ENCODE measurements around the gene TENM4.
"Not testable (repeated sequence)": the region's sequence is repeated elsewhere in the genome, so short reads cannot be mapped to it uniquely, and the experiment has no call there.

Gene TENM4

GRCh38 chr11:78921509-78921908 lies 519.3 kb downstream of the TENM4 start:
- DNase-seq, result no peak

GRCh38 chr11:78920329-78920728 lies 520.5 kb downstream of the TENM4 start:
- DNase-seq, result no peak

GRCh38 chr11:78916759-78917158 lies 524.1 kb downstream of the TENM4 start:
- no peak for DNase-seq

GRCh38 chr11:78914503-78914902 lies 526.3 kb downstream of the TENM4 start:
- no peak for DNase-seq

DNA sequence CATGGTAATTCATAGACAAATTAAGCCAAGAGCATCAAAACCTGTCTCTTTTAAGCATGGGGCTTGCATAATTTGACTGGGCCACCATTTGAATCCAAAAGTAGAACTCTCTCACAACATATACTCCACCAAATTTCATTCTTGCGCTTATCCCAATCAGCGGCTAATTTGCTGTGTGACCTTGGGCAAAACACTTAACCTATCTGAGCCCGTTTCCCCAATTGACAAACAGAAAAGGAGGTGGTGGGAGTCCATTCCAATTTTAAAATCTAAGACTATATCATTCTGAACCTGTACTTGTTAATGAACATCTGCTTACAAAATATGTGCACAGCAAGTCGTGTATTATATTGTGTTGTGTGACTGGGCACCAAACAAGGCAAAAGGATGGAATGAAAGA lies 528.1 kb downstream of the TENM4 start:
- no peak for DNase-seq

DNA sequence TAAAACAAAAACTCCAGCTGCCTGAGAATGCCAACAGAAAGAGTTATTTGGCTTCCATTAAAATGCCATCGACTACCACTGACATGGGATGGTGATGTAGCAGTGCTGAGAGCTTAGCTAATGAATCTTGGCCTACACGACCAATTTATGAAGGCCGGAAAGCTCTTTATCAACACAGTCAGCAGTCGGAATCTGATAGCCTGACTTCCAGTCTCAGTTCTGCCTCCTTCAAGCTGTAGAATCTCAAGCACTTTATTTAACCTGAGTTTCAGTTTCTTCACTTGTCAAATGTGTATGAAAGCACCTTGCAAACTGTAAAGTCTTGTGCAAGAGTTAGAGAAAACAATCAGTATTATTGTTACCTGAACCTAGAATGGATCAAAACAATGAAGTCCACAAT lies 530.5 kb downstream of the TENM4 start:
- no peak for DNase-seq

GRCh38 chr11:78909386-78909785 lies 531.4 kb downstream of the TENM4 start:
- no peak for DNase-seq

DNA sequence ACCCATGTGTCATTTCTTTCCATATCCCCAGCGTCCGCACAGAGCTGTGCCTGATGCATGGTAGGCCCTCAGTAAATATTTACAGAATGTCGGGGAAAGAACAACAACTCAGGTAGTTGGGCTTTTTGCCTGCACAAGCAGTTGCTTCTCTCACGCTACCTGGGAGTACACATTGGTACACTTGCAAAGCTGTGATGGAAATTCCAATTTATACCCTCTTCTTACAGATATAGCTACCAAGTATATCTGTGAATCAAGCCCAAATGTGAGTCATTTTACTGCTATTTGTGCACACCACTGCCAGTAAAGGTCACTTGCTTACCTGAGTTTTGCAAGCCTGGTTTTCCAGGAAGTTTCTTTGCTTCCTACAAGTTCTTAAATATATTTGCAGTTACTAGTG lies 533.2 kb downstream of the TENM4 start:
- no peak for DNase-seq

GRCh38 chr11:78906566-78906965 lies 534.3 kb downstream of the TENM4 start:
- no peak for DNase-seq

DNA sequence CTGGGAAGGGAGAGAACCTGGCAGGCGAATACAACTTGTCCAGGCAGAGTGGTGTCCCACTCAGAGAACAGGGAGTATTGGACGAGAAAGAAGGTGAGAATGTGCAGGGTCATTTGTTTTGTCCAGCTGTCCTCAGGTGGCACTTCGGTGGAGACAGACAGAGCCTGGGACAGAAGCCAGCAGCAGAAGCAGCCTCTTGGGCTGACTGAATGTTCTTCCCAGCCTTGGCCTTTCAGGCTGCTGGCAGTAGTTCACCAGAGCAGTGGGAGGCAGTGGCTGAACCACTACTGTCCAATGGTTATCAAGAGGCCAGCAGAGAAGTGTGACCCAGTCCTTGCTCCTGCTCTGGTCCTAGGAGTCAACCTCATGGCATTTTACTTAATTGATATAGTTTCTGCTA lies 535.1 kb downstream of the TENM4 start:
- no peak for DNase-seq

- no peak for DNase-seq
These were observed 537.9 kb downstream of the TENM4 start for GRCh38 chr11:78902771-78903507.

DNA sequence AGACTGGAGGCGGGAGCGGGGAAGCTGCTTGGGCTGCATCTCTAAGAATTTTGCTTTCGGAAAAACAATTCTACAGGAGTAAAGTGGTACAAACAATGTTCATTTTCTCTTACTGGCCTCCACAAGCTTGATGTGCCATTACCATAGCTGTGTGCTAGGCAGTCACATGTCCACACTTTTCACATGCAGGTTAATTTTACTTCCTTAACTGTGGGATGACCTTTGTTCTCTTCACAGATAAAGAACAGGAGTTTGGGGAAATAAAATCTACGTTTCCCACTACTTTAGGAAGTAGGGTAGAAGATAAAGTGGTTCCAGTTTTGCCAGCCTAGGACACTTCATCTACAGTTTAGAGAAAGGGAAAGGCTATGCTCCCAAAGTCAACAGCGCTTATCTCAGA lies 539.0 kb downstream of the TENM4 start:
- no peak for DNase-seq

DNA sequence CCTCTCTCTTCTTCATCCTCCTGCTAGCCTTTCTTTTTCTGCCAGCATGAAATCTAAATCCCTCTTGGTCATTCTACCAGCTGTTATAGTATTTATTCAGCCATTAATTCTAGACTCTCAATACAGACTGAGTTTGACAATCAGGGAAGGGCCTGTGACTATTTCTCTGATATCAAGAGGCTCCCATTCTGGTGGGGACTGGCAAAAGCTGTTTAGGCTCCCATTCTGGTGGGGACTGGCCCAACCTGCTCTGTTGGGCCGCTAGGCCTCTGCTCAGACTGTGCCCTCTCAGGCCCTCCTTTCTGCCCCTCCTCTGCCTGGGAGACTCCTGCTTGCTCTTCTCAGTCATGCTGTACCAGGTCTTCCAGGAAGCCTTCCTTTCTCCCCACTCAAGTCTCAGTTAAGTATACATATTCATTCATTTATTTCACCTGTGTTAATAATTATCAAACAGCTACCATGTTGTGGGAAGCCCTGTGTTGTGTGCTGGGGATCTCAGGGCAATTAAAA lies 542.5 kb downstream of the TENM4 start:
- DNase-seq, result no peak

- DNase-seq, result no peak
These were observed 546.8 kb downstream of the TENM4 start for GRCh38 chr11:78893996-78894395.

- no peak for DNase-seq
These were observed 551.1 kb downstream of the TENM4 start for GRCh38 chr11:78889698-78890097.

- DNase-seq, result no peak
These were observed 554.2 kb downstream of the TENM4 start for GRCh38 chr11:78886616-78887015.

GRCh38 chr11:78884761-78885160 lies 556.1 kb downstream of the TENM4 start:
- DNase-seq, result no peak

DNA sequence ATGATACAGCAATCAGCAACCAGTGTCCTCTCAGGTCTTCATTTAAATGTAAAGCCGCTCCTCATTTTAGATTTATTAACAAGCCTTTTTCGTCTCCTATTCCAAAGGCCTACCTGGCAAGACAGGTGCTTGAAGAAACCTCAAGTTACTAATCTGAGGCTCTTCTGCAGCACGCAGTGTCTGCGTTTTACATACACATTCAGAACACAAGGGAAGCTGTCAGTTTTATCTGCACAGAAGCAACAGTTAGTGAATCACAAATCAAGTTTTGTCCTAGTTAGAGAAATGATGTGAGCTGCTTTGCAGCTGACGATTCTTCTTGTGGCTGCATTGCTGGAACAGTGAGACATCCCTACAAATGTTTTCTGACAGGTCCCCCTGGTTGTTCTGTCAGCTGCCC lies 557.3 kb downstream of the TENM4 start:
- no peak for DNase-seq

- DNase-seq, result not testable (repeated sequence)
These were observed 561.5 kb downstream of the TENM4 start for GRCh38 chr11:78879094-78879980.

- DNase-seq, result no peak
These were observed 562.2 kb downstream of the TENM4 start for GRCh38 chr11:78878631-78879030.

GRCh38 chr11:78876676-78877075 lies 564.2 kb downstream of the TENM4 start:
- DNase-seq, result no peak

- DNase-seq, result no peak
These were observed 570.2 kb downstream of the TENM4 start for GRCh38 chr11:78870655-78871054.

- DNase-seq, result no peak
These were observed 571.5 kb downstream of the TENM4 start for GRCh38 chr11:78869293-78869692.

DNA sequence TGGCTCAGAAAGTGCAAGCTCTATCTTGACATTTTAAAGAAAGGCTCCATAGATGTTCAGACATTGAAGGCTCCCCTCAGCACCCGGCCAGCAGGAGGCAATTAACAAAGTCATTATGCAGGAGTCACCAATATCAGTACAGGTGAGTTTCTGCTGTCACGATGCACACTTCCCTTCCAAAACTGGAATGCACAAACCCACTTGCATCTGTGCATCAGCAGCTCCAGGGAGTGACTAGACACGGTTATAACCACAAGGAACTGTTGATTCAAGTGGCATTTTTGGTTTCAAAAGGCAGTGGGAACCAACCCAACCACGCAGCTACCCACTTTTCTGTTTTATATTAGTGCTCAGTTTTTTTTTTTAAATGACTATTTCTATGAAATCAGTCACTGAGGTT lies 572.3 kb downstream of the TENM4 start:
- no peak for DNase-seq
